Breast epithelium (tissue), 4 donors: ENCODE measurements around the gene ABI3. TPM values are rescaled to one million over a fixed set of nuclear protein-coding genes. Genes with fewer than 3 reads are reported as not detected.

ENCODE experiments used
- DNase-seq, 2 donors: peaks; one replicate each; pipeline ENCODE4 v3.0.0-alpha.2; 2019; ENCODE audit warnings: low spot score in 2 of 2
- H3K27ac ChIP-seq, 2 donors: fragments of 200-600 bp; sonication (generic) in 1 of 2; one replicate each; pipeline ENCODE4 v1.5.1; 2016 to 2019; ENCODE audit warnings: mild to moderate bottlenecking in 1 of 2
- H3K27me3 ChIP-seq, 2 donors: fragments of 200-600 bp; sonication (generic) in 1 of 2; one replicate each; pipeline versions ENCODE4 v1.5.1 to v1.6.0; 2017 to 2019; ENCODE audit warnings: control low read depth in 1 of 2, mild to moderate bottlenecking in 1 of 2
- H3K36me3 ChIP-seq: fragments of 200-600 bp; one replicate; pipeline ENCODE4 v1.5.1; 2019
- H3K4me1 ChIP-seq, 2 donors: fragments of 200-600 bp; sonication (generic); one replicate each; pipeline ENCODE4 v1.5.1; 2016 to 2019; ENCODE audit warnings: control low read depth in 1 of 2
- H3K4me3 ChIP-seq, 3 donors: fragments of 200-600 bp; sonication (generic); 1 replicate in 2 of 3; 2 replicates in 1 of 3; pipeline ENCODE4 v1.5.1; 2016 to 2019; ENCODE audit warnings: mild to moderate bottlenecking in 3 of 3, moderate library complexity in 2 of 3
- H3K9me3 ChIP-seq, 2 donors: fragments of 200-600 bp; sonication (generic) in 1 of 2; one replicate each; pipeline ENCODE4 v1.5.1; 2016 to 2019; ENCODE audit warnings: control low read depth in 1 of 2
- POLR2A ChIP-seq: fragments of 450-650 bp; IDR thresholded peaks from one replicate; pipeline ENCODE4 v1.6.1; 2016; ENCODE audit warnings: antibody characterized with exemption, mild to moderate bottlenecking, moderate library complexity
- POLR2AphosphoS5 ChIP-seq, 3 donors: sonication (generic); formaldehyde crosslinking; IDR thresholded peaks; one replicate each; pipeline ENCODE4 v1.6.1; 2017; ENCODE audit warnings: antibody characterized with exemption in 3 of 3
- intact Hi-C: fragments of 100-400 bp; cut with DNase I; formaldehyde crosslinking; loops from one replicate; pipeline ENCODE4 v1.15.1; 2023; ENCODE audit warnings: low total_unique reads
- total RNA-seq, 3 donors: library from RNA; depleted of rRNA; stranded (reverse); fragments of >200 nt; gene quantifications; one replicate each; pipeline ENCODE4 v1.1.0, GENCODE V29; 2016
- TF ChIP-seq, protein P1 (sequence below), 3 donors: fragments of 450-650 bp; IDR thresholded peaks; one replicate each; pipeline ENCODE4 v1.5.1; 2016 to 2017; ENCODE audit warnings: antibody characterized with exemption in 3 of 3, mild to moderate bottlenecking in 3 of 3, moderate library complexity in 3 of 3

ABI3 gene
- total RNA-seq, 3 donors from 2014 or later = 1.9 to 5.2 (median 5.1) TPM

DNA sequence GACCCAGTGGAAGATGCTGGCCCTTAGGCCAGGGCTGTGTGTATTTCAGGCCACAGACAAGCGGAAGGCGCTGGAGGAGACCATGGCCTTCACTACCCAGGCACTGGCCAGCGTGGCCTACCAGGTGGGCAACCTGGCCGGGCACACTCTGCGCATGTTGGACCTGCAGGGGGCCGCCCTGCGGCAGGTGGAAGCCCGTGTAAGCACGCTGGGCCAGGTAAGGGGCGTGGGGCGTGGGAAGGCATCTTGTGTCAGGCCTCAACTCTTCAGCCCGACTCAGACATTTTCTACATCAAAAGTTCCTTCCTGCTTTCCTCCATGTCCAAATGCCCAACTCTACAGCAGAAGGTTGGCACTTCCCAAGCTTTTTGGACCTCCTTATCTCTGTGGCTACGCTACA, 6.0 kb downstream of the ABI3 start:
- TF ChIP-seq POLR2A (no peak), POLR2AphosphoS5 (IDR thresholded peaks at IDR 0.05) (no peak)
- TF ChIP-seq, protein P1, sequence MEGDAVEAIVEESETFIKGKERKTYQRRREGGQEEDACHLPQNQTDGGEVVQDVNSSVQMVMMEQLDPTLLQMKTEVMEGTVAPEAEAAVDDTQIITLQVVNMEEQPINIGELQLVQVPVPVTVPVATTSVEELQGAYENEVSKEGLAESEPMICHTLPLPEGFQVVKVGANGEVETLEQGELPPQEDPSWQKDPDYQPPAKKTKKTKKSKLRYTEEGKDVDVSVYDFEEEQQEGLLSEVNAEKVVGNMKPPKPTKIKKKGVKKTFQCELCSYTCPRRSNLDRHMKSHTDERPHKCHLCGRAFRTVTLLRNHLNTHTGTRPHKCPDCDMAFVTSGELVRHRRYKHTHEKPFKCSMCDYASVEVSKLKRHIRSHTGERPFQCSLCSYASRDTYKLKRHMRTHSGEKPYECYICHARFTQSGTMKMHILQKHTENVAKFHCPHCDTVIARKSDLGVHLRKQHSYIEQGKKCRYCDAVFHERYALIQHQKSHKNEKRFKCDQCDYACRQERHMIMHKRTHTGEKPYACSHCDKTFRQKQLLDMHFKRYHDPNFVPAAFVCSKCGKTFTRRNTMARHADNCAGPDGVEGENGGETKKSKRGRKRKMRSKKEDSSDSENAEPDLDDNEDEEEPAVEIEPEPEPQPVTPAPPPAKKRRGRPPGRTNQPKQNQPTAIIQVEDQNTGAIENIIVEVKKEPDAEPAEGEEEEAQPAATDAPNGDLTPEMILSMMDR (IDR thresholded peaks at IDR 0.05) = no peak
- H3K4me1 ChIP-seq = no peaks in the 10 kb centered on the region
- peaks cover 3 to 20% of the 10 kb centered on the region in 2 donors for H3K27me3 ChIP-seq
- intact Hi-C loops = loop anchor here (5.0 kb wide), 1 partner anchor 331 kb away; no protein-coding TSS in a partner anchor
- H3K9me3 ChIP-seq = no peaks in the 10 kb centered on the region
- H3K4me3 ChIP-seq = no peak overlapping the region
- no peak for DNase-seq
- H3K36me3 ChIP-seq = no peaks in the 10 kb centered on the region
- H3K27ac ChIP-seq = peak overlapping the region in 1 of 2 donors; percentile 52

DNA sequence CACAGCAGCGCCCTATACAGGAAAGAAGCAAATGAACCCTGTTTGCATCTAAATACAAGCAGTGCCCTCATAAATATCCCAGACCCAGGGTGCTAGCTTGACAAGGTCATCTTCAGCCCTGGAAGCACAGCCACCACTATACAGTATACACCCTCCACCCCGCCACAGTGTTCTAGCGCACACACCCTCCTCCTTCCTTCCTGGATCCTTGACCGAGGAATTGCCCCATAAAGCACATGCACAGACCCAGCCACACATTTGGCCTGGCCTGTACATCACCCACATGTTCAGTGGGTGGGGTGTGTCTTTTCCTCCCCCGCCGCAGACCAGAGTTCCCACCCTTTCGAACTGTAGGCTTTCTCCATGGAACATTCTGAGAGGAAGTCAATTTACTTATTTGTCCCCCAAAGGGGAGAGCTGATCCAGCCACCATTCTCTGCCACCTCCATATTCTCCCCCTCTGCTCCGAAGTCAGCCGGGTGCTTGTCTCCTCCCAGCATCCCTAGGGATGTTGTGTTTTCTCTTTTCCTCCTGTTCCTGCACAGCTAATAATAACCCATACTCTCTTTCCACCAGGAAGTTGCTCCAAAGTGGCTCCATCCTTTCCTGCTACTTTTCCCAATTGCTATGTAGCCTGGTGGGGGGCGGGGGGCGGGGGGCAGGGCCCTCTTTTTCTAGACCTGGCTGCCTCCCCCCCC, 6.6 kb downstream of the ABI3 start:
- Histone ChIP-seq H3K4me1 (no peaks in the 10 kb centered on the region), H3K9me3 (no peaks in the 10 kb centered on the region), H3K36me3 (no peaks in the 10 kb centered on the region), H3K27ac (peak overlapping the region in 1 of 2 donors; percentile 52), H3K27me3 (peaks cover 3 to 20% of the 10 kb centered on the region in 2 donors), H3K4me3 (no peak overlapping the region)
- intact Hi-C loops = loop anchor here (5.0 kb wide), 1 partner anchor 330 kb away; no protein-coding TSS in a partner anchor
- DNase-seq = no peak
- TF ChIP-seq, protein P1 (IDR thresholded peaks at IDR 0.05) = no peak
- TF ChIP-seq POLR2AphosphoS5 (IDR thresholded peaks at IDR 0.05) = peak; percentile 48 to 66 (median 55)

DNA sequence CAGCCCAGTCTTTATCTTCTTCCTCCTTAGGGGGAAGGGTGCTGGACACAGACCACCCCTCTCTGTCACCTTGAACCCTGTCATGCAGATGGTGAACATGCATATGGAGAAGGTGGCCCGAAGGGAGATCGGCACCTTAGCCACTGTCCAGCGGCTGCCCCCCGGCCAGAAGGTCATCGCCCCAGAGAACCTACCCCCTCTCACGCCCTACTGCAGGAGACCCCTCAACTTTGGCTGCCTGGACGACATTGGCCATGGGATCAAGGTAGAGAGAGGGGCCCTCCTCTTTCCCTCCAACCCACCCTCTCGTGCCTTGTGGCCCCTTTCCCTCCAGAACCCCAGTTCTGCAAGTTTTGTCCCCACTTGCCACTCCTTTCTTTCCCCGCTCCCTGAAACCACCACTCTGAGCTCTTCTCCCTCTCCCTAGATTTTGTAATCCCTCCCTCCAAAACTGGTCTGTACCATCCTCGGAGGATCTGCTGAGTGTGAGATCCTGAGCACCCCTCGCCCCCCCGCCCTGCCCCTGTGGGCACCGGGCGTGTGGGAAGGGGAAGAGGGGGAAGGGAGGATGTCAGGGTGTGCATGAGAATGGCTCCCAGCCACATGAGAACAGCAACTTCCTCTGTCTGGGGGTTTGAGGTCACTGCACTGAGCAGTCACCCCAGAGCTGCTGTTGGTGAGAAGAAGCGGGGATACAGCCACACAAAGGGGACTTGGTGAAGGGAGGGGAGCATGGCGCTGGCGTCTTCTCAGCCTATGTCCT, 7.3 kb downstream of the ABI3 start:
- TF ChIP-seq POLR2AphosphoS5 (IDR thresholded peaks at IDR 0.05) = peak in 2 of 3 donors; percentile 35 to 64
- TF ChIP-seq, protein P1 (IDR thresholded peaks at IDR 0.05) = no peak
- no peak for DNase-seq
- H3K9me3 ChIP-seq = no peaks in the 10 kb centered on the region
- intact Hi-C loops = loop anchor here (5.0 kb wide), 1 partner anchor 329 kb away; no protein-coding TSS in a partner anchor
- no peaks in the 10 kb centered on the region for H3K4me1 ChIP-seq
- H3K27ac ChIP-seq = peak overlapping the region in 1 of 2 donors; percentile 25
- no peaks in the 10 kb centered on the region for H3K36me3 ChIP-seq
- peaks cover 3 to 26% of the 10 kb centered on the region in 2 donors for H3K27me3 ChIP-seq
- no peak overlapping the region for H3K4me3 ChIP-seq

- Histone ChIP-seq H3K4me1 (peaks cover 0 to 8% of the 10 kb centered on the region in 2 donors), H3K27me3 (peaks cover 4 to 40% of the 10 kb centered on the region in 2 donors), H3K4me3 (peak overlapping the region in 1 of 3 donors; percentile 7), H3K9me3 (no peaks in the 10 kb centered on the region), H3K36me3 (no peaks in the 10 kb centered on the region), H3K27ac (no peak overlapping the region)
- no peak for DNase-seq
- intact Hi-C loops = loop anchor here (5.0 kb wide), 1 partner anchor 328 kb away; no protein-coding TSS in a partner anchor
- TF ChIP-seq POLR2A (no peak), POLR2AphosphoS5 (IDR thresholded peaks at IDR 0.05) (no peak)
- TF ChIP-seq, protein P1 (IDR thresholded peaks at IDR 0.05) = no peak
These were observed 8.7 kb downstream of the ABI3 start for GRCh38 chr17:49218941-49219913.
